ENCODE results near the gene ELMO2. TPM values are rescaled to one million over a fixed set of nuclear protein-coding genes. Genes with fewer than 3 reads are reported as not detected.

Gene ELMO2
- total and polyA plus RNA-seq, 2 donors (not counting 1 experiment from before 2014, with no cell fraction given) = 22.1 to 41.7 TPM

GRCh38 chr20:46420878-46421277, 14.5 kb upstream of the ELMO2 start:
- intact Hi-C loops (cut with micrococcal nuclease) = no loop called here
- peaks cover 43% of the 10 kb centered on the region for H3K27me3 Mint-ChIP-seq
- Histone ChIP-seq H3K36me3 (replicated peaks in 1 of 2; ENCODE audit: control extremely low read depth in 1 of 2, control insufficient read depth in 1 of 2, extremely low read depth in 1 of 2, insufficient read depth in 2 of 2, low read length in 1 of 2) (no peaks in the 10 kb centered on the region), H4K20me1 (ENCODE audit: control insufficient read depth, insufficient read depth, low read length, poor library complexity, severe bottlenecking) (no peaks in the 10 kb centered on the region), H3K27me3 (replicated peaks in 1 of 4; ENCODE audit: control extremely low read depth in 1 of 4, control insufficient read depth in 3 of 4, insufficient read depth in 4 of 4, low read length in 3 of 4) (peaks cover 0 to 21% (median 10%) of the 10 kb centered on the region in 4 experiments), H3K79me2 (ENCODE audit: control insufficient read depth, insufficient read depth, low read length) (no peaks in the 10 kb centered on the region), H2AFZ (ENCODE audit: insufficient read depth, low read depth, low read length, poor library complexity, severe bottlenecking) (no peak overlapping the region), H3K4me3 (ENCODE audit: control extremely low read depth in 1 of 5, extremely low read depth in 1 of 5, insufficient read depth in 1 of 5, low read depth in 2 of 5, low read length in 4 of 5) (no peak overlapping the region), H3K9ac (ENCODE audit: low read length) (no peak overlapping the region), H3K4me2 (replicated peaks; ENCODE audit: low read depth, low read length, poor library complexity, severe bottlenecking) (no peak overlapping the region), H3K4me1 (ENCODE audit: control insufficient read depth in 2 of 2, insufficient read depth in 2 of 2, low read length in 2 of 2) (no peaks in the 10 kb centered on the region), H3K9me3 (ENCODE audit: control extremely low read depth in 1 of 3, control insufficient read depth in 2 of 3, insufficient read depth in 1 of 3, low read length in 2 of 3) (no peaks in the 10 kb centered on the region), H3K27ac (ENCODE audit: low read length in 2 of 2) (no peak overlapping the region)
- ChIA-PET POLR2A (no interaction called here), CTCF (interaction anchor here (0.9 kb wide), 1 partner anchor 9 kb away, joined by 3 read pairs; no protein-coding TSS in a partner anchor)
- WGBS (ENCODE audit: insufficient coverage) = no CpG with 5 or more reads among the region's 5 CpGs
- DNase-seq = no peak
- no peak overlapping the region for H3K4me3 Mint-ChIP-seq
- ATAC-seq (ENCODE audit: low read depth) = no peak
- no peak for TF ChIP-seq EZH2 (IDR thresholded peaks at IDR 0.05; ENCODE audit: borderline replicate concordance, insufficient read depth, low read depth, low read length, poor library complexity, severe bottlenecking)
- no peak for TF ChIP-seq CTCF (IDR thresholded peaks at IDR 0.05)
- no peak overlapping the region for H3K27ac Mint-ChIP-seq
- H3K9me3 Mint-ChIP-seq (ENCODE audit: insufficient read depth) = peaks cover 2% of the 10 kb centered on the region
- H3K4me1 Mint-ChIP-seq = no peaks in the 10 kb centered on the region

- Histone ChIP-seq H2AFZ (ENCODE audit: insufficient read depth, low read depth, low read length, poor library complexity, severe bottlenecking) (no peak overlapping the region), H3K4me1 (ENCODE audit: control insufficient read depth in 2 of 2, insufficient read depth in 2 of 2, low read length in 2 of 2) (no peaks in the 10 kb centered on the region), H3K79me2 (ENCODE audit: control insufficient read depth, insufficient read depth, low read length) (no peaks in the 10 kb centered on the region), H3K27ac (ENCODE audit: low read length in 2 of 2) (no peak overlapping the region), H3K4me3 (ENCODE audit: control extremely low read depth in 1 of 5, extremely low read depth in 1 of 5, insufficient read depth in 1 of 5, low read depth in 2 of 5, low read length in 4 of 5) (no peak overlapping the region), H3K9me3 (ENCODE audit: control extremely low read depth in 1 of 3, control insufficient read depth in 2 of 3, insufficient read depth in 1 of 3, low read length in 2 of 3) (no peaks in the 10 kb centered on the region), H3K27me3 (replicated peaks in 1 of 4; ENCODE audit: control extremely low read depth in 1 of 4, control insufficient read depth in 3 of 4, insufficient read depth in 4 of 4, low read length in 3 of 4) (peaks cover 0 to 26% (median 12%) of the 10 kb centered on the region in 4 experiments), H3K9ac (ENCODE audit: low read length) (no peak overlapping the region), H3K4me2 (replicated peaks; ENCODE audit: low read depth, low read length, poor library complexity, severe bottlenecking) (no peak overlapping the region), H4K20me1 (ENCODE audit: control insufficient read depth, insufficient read depth, low read length, poor library complexity, severe bottlenecking) (no peaks in the 10 kb centered on the region), H3K36me3 (replicated peaks in 1 of 2; ENCODE audit: control extremely low read depth in 1 of 2, control insufficient read depth in 1 of 2, extremely low read depth in 1 of 2, insufficient read depth in 2 of 2, low read length in 1 of 2) (no peaks in the 10 kb centered on the region)
- peaks cover 2% of the 10 kb centered on the region for H3K9me3 Mint-ChIP-seq (ENCODE audit: insufficient read depth)
- intact Hi-C loops (cut with micrococcal nuclease) = no loop called here
- ATAC-seq (ENCODE audit: low read depth) (no peak), DNase-seq (no peak)
- peaks cover 50% of the 10 kb centered on the region for H3K27me3 Mint-ChIP-seq
- no peak overlapping the region for H3K4me3 Mint-ChIP-seq
- ChIA-PET CTCF (interaction anchor here (0.9 kb wide), 1 partner anchor 8 kb away, joined by 3 read pairs; no protein-coding TSS in a partner anchor), POLR2A (no interaction called here)
- TF ChIP-seq CTCF (IDR thresholded peaks at IDR 0.05) = no peak
- no peak for TF ChIP-seq EZH2 (IDR thresholded peaks at IDR 0.05; ENCODE audit: borderline replicate concordance, insufficient read depth, low read depth, low read length, poor library complexity, severe bottlenecking)
- no CpG with 5 or more reads among the region's 1 CpG for WGBS (ENCODE audit: insufficient coverage)
- no peak overlapping the region for H3K27ac Mint-ChIP-seq
- H3K4me1 Mint-ChIP-seq = no peaks in the 10 kb centered on the region
Observed at GRCh38 chr20:46419882-46420281, 13.5 kb upstream of the ELMO2 start.
